Liver (tissue), 3 donors: ENCODE data around the gene NCAM1.

Experiments
- EGR1 ChIP-seq, 2 donors: IDR thresholded peaks; 2 replicates each; pipeline ENCODE4 v1.6.1; 2016 to 2018; ENCODE audit warnings: antibody characterized with exemption in 2 of 2, low read depth in 2 of 2
- GABPA ChIP-seq, 2 donors: IDR thresholded peaks in 1 of 2; conservative IDR thresholded peaks in 1 of 2; 2 replicates each; pipeline ENCODE4 v1.6.1; 2016; ENCODE audit warnings: antibody characterized with exemption in 2 of 2, mild to moderate bottlenecking in 1 of 2, moderate library complexity in 1 of 2
- JUND ChIP-seq, 2 donors: IDR thresholded peaks; 2 replicates each; pipeline ENCODE4 v1.6.1; 2016; ENCODE audit warnings: antibody characterized with exemption in 2 of 2
- NR2F2 ChIP-seq: IDR thresholded peaks from 2 replicates; pipeline ENCODE4 v1.6.1; 2016; ENCODE audit warnings: antibody characterized with exemption
- RAD21 ChIP-seq, 2 donors: IDR thresholded peaks; 2 replicates each; pipeline ENCODE4 v1.6.1; 2016; ENCODE audit warnings: antibody characterized with exemption in 2 of 2, mild to moderate bottlenecking in 2 of 2
- RXRA ChIP-seq, 2 donors: IDR thresholded peaks; 2 replicates each; pipeline ENCODE4 v1.6.1; 2017 to 2018; ENCODE audit warnings: antibody characterized with exemption in 2 of 2, mild to moderate bottlenecking in 1 of 2
- SP1 ChIP-seq: IDR thresholded peaks from 2 replicates; pipeline ENCODE4 v1.6.1; 2018; ENCODE audit warnings: antibody characterized with exemption, mild to moderate bottlenecking
- TAF1 ChIP-seq: conservative IDR thresholded peaks from 2 replicates; pipeline ENCODE4 v1.6.1; 2016; ENCODE audit warnings: antibody characterized with exemption, mild to moderate bottlenecking
- YY1 ChIP-seq: IDR thresholded peaks from 2 replicates; pipeline ENCODE4 v1.6.1; 2016; ENCODE audit warnings: antibody characterized with exemption, mild to moderate bottlenecking
- TF ChIP-seq, protein P1 (sequence below): fragments of 150-350 bp; IDR thresholded peaks from 2 replicates; pipeline ENCODE4 v1.5.1; 2017; ENCODE audit warnings: improper control_type of control experiment, low read depth, low read length; ENCODE audit not compliant: missing input control
- TF ChIP-seq, protein P2 (sequence below): IDR thresholded peaks from 2 replicates; pipeline ENCODE4 v1.6.1; 2016; ENCODE audit warnings: antibody characterized with exemption
- TF ChIP-seq, protein P3 (sequence below): IDR thresholded peaks from 2 replicates; pipeline ENCODE4 v1.6.1; 2016; ENCODE audit warnings: antibody characterized with exemption
- TF ChIP-seq, protein P4 (sequence below): IDR thresholded peaks from 2 replicates; pipeline ENCODE4 v1.6.1; 2016; ENCODE audit warnings: antibody characterized with exemption, mild to moderate bottlenecking
- TF ChIP-seq, protein P5 (sequence below): IDR thresholded peaks from 2 replicates; pipeline ENCODE4 v1.6.1; 2016; ENCODE audit warnings: antibody characterized with exemption
- donor health status: healthy.
- donor health status: healthy.

DNA sequence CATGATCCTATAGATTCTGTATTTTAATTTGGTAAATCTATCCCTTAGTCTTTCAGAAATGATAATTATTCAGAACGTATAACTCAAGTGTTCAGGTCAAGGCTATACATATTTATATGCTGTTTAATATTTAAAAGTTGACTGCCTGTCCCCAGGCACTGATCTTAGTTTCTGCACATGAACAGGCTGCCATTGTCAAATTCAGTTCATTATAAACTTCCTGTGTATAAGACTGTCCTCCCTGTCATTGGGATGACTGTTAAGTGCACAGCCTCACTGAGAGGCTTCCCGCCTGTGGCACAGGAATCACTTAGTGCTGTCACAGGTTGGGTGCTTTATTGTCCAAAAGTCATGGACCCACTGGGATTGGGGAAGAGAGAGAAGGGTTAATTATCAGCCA is 261.0 kb downstream of the NCAM1 start:
- TF ChIP-seq, protein P1, sequence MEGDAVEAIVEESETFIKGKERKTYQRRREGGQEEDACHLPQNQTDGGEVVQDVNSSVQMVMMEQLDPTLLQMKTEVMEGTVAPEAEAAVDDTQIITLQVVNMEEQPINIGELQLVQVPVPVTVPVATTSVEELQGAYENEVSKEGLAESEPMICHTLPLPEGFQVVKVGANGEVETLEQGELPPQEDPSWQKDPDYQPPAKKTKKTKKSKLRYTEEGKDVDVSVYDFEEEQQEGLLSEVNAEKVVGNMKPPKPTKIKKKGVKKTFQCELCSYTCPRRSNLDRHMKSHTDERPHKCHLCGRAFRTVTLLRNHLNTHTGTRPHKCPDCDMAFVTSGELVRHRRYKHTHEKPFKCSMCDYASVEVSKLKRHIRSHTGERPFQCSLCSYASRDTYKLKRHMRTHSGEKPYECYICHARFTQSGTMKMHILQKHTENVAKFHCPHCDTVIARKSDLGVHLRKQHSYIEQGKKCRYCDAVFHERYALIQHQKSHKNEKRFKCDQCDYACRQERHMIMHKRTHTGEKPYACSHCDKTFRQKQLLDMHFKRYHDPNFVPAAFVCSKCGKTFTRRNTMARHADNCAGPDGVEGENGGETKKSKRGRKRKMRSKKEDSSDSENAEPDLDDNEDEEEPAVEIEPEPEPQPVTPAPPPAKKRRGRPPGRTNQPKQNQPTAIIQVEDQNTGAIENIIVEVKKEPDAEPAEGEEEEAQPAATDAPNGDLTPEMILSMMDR = no peak
- TF ChIP-seq EGR1 (IDR thresholded peaks at IDR 0.05; ENCODE audit: low read depth in 2 of 2) (no peak), RAD21 (IDR thresholded peaks at IDR 0.05) (no peak), GABPA (IDR thresholded peaks at IDR 0.05 in 1 of 2, conservative IDR thresholded peaks at IDR 0.05 in 1 of 2) (no peak), JUND (IDR thresholded peaks at IDR 0.05) (no peak), NR2F2 (no peak), TAF1 (no peak), YY1 (no peak), RXRA (IDR thresholded peaks at IDR 0.05) (no peak), SP1 (no peak)
- TF ChIP-seq, protein P2, sequence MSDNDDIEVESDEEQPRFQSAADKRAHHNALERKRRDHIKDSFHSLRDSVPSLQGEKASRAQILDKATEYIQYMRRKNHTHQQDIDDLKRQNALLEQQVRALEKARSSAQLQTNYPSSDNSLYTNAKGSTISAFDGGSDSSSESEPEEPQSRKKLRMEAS = no peak
- TF ChIP-seq, protein P3, sequence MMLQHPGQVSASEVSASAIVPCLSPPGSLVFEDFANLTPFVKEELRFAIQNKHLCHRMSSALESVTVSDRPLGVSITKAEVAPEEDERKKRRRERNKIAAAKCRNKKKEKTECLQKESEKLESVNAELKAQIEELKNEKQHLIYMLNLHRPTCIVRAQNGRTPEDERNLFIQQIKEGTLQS = no peak
- TF ChIP-seq, protein P4, sequence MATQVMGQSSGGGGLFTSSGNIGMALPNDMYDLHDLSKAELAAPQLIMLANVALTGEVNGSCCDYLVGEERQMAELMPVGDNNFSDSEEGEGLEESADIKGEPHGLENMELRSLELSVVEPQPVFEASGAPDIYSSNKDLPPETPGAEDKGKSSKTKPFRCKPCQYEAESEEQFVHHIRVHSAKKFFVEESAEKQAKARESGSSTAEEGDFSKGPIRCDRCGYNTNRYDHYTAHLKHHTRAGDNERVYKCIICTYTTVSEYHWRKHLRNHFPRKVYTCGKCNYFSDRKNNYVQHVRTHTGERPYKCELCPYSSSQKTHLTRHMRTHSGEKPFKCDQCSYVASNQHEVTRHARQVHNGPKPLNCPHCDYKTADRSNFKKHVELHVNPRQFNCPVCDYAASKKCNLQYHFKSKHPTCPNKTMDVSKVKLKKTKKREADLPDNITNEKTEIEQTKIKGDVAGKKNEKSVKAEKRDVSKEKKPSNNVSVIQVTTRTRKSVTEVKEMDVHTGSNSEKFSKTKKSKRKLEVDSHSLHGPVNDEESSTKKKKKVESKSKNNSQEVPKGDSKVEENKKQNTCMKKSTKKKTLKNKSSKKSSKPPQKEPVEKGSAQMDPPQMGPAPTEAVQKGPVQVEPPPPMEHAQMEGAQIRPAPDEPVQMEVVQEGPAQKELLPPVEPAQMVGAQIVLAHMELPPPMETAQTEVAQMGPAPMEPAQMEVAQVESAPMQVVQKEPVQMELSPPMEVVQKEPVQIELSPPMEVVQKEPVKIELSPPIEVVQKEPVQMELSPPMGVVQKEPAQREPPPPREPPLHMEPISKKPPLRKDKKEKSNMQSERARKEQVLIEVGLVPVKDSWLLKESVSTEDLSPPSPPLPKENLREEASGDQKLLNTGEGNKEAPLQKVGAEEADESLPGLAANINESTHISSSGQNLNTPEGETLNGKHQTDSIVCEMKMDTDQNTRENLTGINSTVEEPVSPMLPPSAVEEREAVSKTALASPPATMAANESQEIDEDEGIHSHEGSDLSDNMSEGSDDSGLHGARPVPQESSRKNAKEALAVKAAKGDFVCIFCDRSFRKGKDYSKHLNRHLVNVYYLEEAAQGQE = no peak
- TF ChIP-seq, protein P5, sequence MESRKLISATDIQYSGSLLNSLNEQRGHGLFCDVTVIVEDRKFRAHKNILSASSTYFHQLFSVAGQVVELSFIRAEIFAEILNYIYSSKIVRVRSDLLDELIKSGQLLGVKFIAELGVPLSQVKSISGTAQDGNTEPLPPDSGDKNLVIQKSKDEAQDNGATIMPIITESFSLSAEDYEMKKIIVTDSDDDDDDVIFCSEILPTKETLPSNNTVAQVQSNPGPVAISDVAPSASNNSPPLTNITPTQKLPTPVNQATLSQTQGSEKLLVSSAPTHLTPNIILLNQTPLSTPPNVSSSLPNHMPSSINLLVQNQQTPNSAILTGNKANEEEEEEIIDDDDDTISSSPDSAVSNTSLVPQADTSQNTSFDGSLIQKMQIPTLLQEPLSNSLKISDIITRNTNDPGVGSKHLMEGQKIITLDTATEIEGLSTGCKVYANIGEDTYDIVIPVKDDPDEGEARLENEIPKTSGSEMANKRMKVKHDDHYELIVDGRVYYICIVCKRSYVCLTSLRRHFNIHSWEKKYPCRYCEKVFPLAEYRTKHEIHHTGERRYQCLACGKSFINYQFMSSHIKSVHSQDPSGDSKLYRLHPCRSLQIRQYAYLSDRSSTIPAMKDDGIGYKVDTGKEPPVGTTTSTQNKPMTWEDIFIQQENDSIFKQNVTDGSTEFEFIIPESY = no peak
